ENCODE data around the gene OR10V1.

- TF ChIP-seq PBX3 (IDR thresholded peaks at IDR 0.05) (no peak), CTCF (IDR thresholded peaks at IDR 0.05) (no peak), REST (IDR thresholded peaks at IDR 0.05) (no peak), E2F6 (IDR thresholded peaks at IDR 0.05; ENCODE audit: borderline replicate concordance, low read depth) (no peak)
Observed at GRCh38 chr11:59719556-59719955, 5.9 kb upstream of the OR10V1 start.
